HG03025 (cell line): ENCODE measurements around the gene SLC25A25.

Experiments used
- ATAC-seq: cut with Tn5 transposase; IDR thresholded peaks from one replicate; pipeline ENCODE4 v1.9.1; 2021; ENCODE audit warnings: mild to moderate bottlenecking, moderate library complexity; ENCODE audit not compliant: unreplicated experiment, low FRiP score

SLC25A25 gene

GRCh38 chr9:128155736-128156500, 87.9 kb downstream of the SLC25A25 start:
- no peak for ATAC-seq
